GM21447 (cell line): ENCODE results near the gene TBL2.
"Not testable (repeated sequence)": the region's sequence is repeated elsewhere in the genome, so short reads cannot be mapped to it uniquely, and the experiment has no call there.

Experiments used
- ATAC-seq: cut with Tn5 transposase; IDR thresholded peaks from one replicate; pipeline ENCODE4 v1.9.1; 2021; ENCODE audit not compliant: unreplicated experiment

TBL2 gene

GRCh38 chr7:73606801-73607691 is 28.7 kb upstream of the TBL2 start:
- ATAC-seq, result no peak

DNA sequence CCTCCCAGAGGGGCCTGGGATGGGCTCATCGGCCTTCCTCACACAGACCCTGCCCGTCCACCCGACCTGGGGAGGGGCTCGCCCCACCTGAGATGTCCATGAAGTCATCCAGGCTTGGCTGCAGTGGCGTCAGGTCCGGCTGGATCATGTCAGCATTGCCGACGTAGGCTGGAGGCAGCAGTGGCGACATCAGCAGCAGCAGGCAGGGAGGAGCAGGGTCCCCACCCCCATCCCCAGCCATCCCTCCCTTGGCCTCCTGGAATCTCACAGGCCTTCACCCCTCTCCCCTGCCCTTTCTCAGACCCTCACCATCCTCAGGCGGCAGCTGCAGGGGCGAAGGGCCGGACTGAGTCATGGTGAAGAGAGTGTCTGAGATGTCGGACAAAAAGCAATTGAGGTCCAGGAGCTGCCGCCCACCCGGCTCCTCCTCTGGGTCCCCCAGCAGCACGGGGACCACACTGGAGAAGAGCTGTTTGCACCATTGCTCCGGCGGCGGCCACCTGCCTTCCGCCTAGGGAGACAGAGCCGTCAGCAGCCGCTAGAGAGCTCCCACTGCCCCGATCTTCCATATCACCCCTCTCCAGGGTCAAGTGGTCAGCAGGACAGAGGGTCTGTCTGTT is 27.3 kb upstream of the TBL2 start:
- ATAC-seq, result no peak

- no peak for ATAC-seq
These were observed 24.6 kb upstream of the TBL2 start for GRCh38 chr7:73602721-73603651.

- no peak for ATAC-seq
These were observed 21.5 kb upstream of the TBL2 start for GRCh38 chr7:73599916-73600315.

DNA sequence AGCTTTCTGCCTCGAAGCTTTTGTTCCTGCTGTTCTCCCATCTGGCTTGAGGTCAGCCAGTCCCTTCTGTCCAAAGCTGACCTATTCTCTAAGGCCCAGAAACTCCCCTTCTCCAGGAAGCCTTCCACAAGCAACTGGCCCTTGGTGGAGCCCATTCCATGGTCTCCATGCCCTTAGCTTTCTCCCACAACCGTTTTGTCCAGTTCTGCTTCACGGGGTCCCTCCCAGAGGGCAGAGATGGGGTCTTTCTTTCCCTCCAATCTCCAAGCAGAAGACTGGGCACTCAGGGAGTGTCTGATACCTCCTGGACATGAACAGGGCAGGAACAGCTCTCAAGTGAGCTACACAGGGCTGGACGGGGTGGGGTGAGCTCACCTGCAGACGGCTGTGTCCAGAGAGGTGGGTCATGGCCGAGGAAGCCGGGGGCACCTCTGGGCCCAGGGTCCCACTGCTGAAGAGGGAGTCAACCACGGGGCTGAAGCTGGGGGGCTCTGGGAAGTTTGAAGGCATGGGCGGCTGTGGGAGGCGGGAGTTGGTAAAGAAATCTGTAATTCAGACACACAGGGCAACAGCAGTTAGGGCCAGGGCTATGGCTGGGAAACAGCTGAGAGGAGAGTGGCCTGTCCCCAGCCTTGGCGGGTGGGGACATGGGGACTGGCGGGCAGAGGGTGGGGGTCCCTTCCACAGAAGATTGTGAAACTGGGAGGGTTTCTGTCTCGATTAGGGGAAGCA is 20.9 kb upstream of the TBL2 start:
- ATAC-seq, result no peak

GRCh38 chr7:73597978-73598782 is 19.8 kb upstream of the TBL2 start:
- ATAC-seq, result no peak

DNA sequence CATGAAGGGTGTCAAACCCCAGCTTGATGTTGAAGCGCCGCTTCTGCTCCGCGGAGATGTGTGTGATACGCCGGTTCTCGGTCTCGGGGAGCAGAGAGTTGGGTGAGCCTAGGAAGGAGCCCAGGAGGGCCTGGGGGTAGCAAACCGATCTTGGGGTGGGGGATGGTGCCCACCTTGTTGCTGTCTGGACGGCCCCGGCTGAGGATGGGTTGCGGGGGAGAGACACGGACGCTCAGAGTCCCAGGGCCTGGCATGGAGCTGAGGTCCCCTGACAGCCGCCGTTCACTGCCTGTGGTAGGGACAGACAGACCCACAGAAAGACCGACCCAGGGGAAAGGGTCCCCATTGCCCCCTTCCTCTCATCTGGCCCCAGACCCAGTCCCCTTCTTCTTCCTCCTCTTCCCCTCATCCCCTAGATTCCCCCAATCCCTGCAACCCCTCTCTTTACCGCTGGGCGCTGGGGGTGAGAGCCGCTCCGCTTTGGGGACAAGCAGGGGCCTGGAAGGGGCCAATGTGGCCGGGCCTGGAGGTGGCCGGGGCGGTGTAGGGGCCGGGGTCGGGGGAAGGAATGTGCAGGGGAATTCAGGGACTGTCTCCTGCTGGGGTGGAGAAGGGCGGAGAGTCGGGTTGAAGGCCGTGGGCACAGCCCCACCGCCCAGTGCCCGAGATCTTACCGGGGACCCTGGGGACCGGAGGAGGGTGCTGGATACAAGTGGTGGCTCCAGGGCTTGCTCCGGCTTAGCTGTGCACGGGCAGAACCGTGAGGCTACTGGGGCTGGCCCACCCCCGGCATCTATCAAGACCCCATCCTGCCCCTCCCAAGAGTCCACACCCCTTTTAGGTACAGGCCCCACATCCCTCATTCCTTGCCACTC is 18.0 kb upstream of the TBL2 start:
- ATAC-seq, result no peak

- no peak for ATAC-seq
These were observed 17.0 kb upstream of the TBL2 start for GRCh38 chr7:73595358-73595757.

- ATAC-seq, result no peak
These were observed 15.0 kb upstream of the TBL2 start for GRCh38 chr7:73593207-73594045.

DNA sequence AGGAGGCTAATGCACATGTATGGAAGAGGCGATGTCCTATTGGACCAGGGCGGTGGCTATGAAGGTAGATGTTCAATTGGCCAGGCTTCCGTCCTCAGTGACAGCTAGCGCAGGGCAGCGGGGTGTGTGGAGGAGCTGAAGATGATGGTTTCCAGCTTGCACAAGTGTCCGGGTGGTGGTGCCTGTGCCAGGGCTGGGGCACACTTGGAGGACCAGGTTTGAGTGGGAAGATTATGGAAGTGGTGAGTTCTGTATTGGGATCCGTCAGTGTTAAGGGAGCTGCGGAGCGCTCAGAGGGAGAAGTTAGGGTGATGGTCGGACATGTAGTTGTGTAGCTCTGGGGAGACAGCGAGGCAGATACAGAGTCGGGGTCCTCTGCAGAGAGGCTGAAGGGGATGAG is 8.5 kb upstream of the TBL2 start:
- ATAC-seq, result no peak

- no peak for ATAC-seq
These were observed 6.8 kb upstream of the TBL2 start for GRCh38 chr7:73585196-73585595.

DNA sequence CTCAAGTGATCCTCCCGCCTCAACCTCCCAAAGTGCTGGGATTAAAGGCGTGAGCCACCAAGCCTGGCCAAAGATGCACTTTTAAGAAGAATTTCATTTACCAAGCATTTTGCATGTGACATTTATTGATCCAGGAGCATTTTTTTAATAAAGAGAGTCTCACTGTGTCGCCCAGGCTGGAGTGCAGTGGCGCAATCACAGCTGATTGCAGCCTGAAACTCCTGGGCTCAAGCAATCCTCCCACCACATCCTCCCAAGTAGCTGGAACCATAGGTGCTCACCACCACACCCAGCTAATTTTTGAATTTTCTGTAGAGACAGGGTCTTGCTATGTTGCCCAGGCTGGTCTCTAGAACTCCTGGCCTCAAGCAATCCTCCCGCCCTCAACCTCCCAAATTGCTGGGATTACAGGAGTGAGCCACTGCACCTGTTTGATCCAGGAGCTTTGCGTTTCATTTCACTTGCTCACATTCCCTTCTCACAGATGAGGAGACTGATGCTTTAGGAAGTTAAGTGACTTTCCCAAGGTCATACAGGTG is 4.4 kb upstream of the TBL2 start:
- no peak for ATAC-seq

DNA sequence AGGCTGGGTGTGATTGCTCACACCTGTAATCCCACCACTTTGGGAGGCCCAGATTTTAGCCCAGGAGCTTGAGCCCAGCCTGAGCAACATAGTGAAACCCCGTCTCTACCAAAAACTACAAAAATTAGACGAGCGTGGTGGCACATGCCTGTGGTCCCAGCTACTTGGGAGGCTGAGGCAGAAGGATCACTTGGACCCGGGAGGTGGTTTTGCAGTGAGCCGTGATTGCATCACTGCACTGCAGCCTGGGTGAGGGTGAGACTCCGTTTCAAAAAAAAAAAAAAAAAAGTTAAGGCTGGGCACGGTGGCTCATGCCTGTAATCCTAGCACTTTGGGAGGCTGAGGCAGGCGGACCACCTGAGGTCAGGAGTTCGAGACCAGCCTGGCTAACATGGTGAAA is 2.6 kb upstream of the TBL2 start:
- not testable (repeated sequence) for ATAC-seq

DNA sequence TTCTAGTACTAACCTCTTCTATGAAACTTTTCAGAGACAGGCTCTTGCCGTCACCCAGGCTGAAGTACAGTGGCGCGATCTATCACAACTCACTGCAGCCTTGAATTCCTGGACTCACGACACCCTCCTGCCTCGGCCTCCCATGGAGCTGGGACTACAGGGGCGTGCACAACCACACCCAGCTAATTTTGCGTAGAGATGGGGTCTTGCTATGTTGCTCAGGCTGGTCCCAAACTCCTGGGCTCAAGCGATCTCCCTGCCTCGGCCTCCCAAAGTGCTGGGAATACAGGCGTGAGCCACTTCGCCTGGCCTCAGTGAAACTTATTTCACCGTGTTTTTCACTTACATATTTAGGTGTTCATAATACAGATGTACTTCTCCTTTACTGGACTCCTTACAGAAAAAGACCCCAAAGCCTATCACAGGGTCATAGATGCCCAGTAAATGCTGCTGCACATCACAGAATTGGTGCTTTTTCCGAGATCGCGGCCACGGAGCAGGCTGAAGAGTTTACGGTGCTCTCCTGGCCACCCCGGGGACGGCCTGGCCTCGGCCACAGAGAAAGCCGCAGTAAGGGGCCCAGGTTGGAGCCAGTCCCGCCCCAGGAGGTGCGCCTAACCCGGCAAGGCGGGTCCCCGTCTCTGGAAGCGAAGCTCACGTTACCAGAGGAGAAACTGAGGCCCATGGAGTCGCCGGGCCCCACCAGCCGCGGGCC is 595 bp downstream of the TBL2 start:
- peak; percentile 10 for ATAC-seq

DNA sequence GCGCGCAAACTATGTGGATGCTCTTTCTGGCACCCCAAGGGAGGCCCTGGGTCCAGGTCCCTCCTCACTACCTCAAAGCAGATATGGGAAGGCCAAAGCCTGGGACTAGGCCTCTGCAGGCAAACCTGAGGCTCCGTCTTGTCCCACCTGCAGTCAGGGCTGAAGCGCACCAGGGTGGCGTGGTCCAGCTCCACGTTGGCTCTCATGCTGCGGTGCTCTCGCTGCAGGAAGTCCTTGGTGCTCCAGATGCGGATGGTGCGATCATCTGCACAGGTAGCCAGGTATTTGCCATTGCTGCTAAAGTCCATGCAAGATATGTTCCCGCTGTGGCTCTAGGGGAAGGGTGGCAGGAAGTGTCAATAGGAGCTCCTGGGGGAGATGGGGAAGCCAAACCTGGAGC is 4.6 kb downstream of the TBL2 start:
- ATAC-seq, result no peak

GRCh38 chr7:73573276-73573675 is 5.1 kb downstream of the TBL2 start:
- ATAC-seq, result no peak

- ATAC-seq, result no peak
These were observed 5.6 kb downstream of the TBL2 start for GRCh38 chr7:73572767-73573186.
